Measurements from ENCODE around the gene BCL2.
"Not testable (repeated sequence)": the region's sequence is repeated elsewhere in the genome, so short reads cannot be mapped to it uniquely, and the experiment has no call there.

BCL2 gene

GRCh38 chr18:63258749-63259566, 60.6 kb downstream of the BCL2 start:
- no peak for DNase-seq (ENCODE audit: low read depth, low spot score)

- DNase-seq (ENCODE audit: low read depth, low spot score): no peak
Measured at GRCh38 chr18:63257453-63257852, 62.1 kb downstream of the BCL2 start.

- no peak for DNase-seq (ENCODE audit: low read depth, low spot score)
Measured at GRCh38 chr18:63255435-63255834, 64.1 kb downstream of the BCL2 start.

GRCh38 chr18:63254716-63255399, 64.7 kb downstream of the BCL2 start:
- no peak for DNase-seq (ENCODE audit: low read depth, low spot score)

- no peak for DNase-seq (ENCODE audit: low read depth, low spot score)
Measured at GRCh38 chr18:63253428-63254372, 65.9 kb downstream of the BCL2 start.

- DNase-seq (ENCODE audit: low read depth, low spot score): no peak
Measured at GRCh38 chr18:63253014-63253413, 66.6 kb downstream of the BCL2 start.

GRCh38 chr18:63249771-63250170, 69.8 kb downstream of the BCL2 start:
- DNase-seq (ENCODE audit: low read depth, low spot score): no peak

- DNase-seq (ENCODE audit: low read depth, low spot score): no peak
Measured at GRCh38 chr18:63247926-63248325, 71.6 kb downstream of the BCL2 start.

GRCh38 chr18:63247506-63247905, 72.1 kb downstream of the BCL2 start:
- no peak for DNase-seq (ENCODE audit: low read depth, low spot score)

GRCh38 chr18:63245600-63245999, 74.0 kb downstream of the BCL2 start:
- DNase-seq (ENCODE audit: low read depth, low spot score): no peak

- no peak for DNase-seq (ENCODE audit: low read depth, low spot score)
Measured at GRCh38 chr18:63244607-63245006, 75.0 kb downstream of the BCL2 start.

- no peak for DNase-seq (ENCODE audit: low read depth, low spot score)
Measured at GRCh38 chr18:63241760-63242159, 77.8 kb downstream of the BCL2 start.

- DNase-seq (ENCODE audit: low read depth, low spot score): no peak
Measured at GRCh38 chr18:63241317-63241712, 78.3 kb downstream of the BCL2 start.

GRCh38 chr18:63240531-63241316, 78.8 kb downstream of the BCL2 start:
- no peak for DNase-seq (ENCODE audit: low read depth, low spot score)

GRCh38 chr18:63238693-63239075, 80.9 kb downstream of the BCL2 start:
- no peak for DNase-seq (ENCODE audit: low read depth, low spot score)

GRCh38 chr18:63237881-63238692, 81.5 kb downstream of the BCL2 start:
- DNase-seq (ENCODE audit: low read depth, low spot score): peak; percentile 35

- no peak for DNase-seq (ENCODE audit: low read depth, low spot score)
Measured at GRCh38 chr18:63236921-63237846, 82.4 kb downstream of the BCL2 start.

- no peak for DNase-seq (ENCODE audit: low read depth, low spot score)
Measured at GRCh38 chr18:63236406-63236805, 83.2 kb downstream of the BCL2 start.

- DNase-seq (ENCODE audit: low read depth, low spot score): not testable (repeated sequence)
Measured at GRCh38 chr18:63235920-63236319, 83.6 kb downstream of the BCL2 start.

Measured in iPS DF 19.7 (cell line).